Endothelial cell of umbilical vein (primary cell): ENCODE results near the gene SEC11A. TPM values are rescaled to one million over a fixed set of nuclear protein-coding genes. Genes with fewer than 3 reads are reported as not detected.
A peak's percentile ranks its signal among the peaks of the same experiment; 100 is the strongest.

Experiments used
- BruUV-seq: library from RNA; stranded (reverse); fragments of 400-500 nt; replicated peaks from 2 replicates; lab custom pipeline; 2021; lab: Mats Ljungman, UMichigan
- CTCF ChIA-PET: fragments of 300-600, 350-600 bp; sonication (Branson Sonifier 250); formaldehyde crosslinking; loops from one replicate; lab custom pipeline; 2021; ENCODE audit warnings: antibody characterized with exemption, inconsistent platforms; lab: Charles Lee
- POLR2A ChIA-PET: fragments of 300-600, 350-600 bp; sonication (Branson Sonifier 250); formaldehyde crosslinking; loops from one replicate; lab custom pipeline; 2021; ENCODE audit warnings: antibody characterized with exemption, inconsistent platforms; lab: Charles Lee
- DNase-seq: peaks from one replicate; pipeline ENCODE4 v3.0.0-alpha.2; 2011; ENCODE audit warnings: low read depth, low spot score
- FAIRE-seq: peaks from 2 replicates; lab custom pipeline; 2011; peaks lifted over from hg19 to GRCh38; lab: Jason Lieb, UNC
- H2AFZ ChIP-seq: 2 replicates; pipeline ENCODE4 v1.6.0; 2012; ENCODE audit warnings: low read depth, low read length, control low read depth, inconsistent platforms
- H3K27ac ChIP-seq: 2 replicates; pipeline ENCODE4 v1.5.1; 2011; ENCODE audit warnings: low read depth, mild to moderate bottlenecking, control low read depth, low read length, moderate library complexity; ENCODE audit not compliant: insufficient read depth
- H3K27me3 ChIP-seq, 2 experiments: 2 replicates each; pipeline versions ENCODE4 v1.6.0 to v1.6.1; 2011; ENCODE audit warnings: low read length in 2 of 2, mixed read lengths in 1 of 2; ENCODE audit not compliant: control insufficient read depth in 2 of 2, insufficient read depth in 2 of 2
- H3K36me3 ChIP-seq, 2 experiments: 2 replicates in 1 of 2; 3 replicates in 1 of 2; pipeline ENCODE4 v1.5.1; 2011; ENCODE audit warnings: low read length in 2 of 2, mild to moderate bottlenecking in 1 of 2, moderate library complexity in 1 of 2; ENCODE audit not compliant: control insufficient read depth in 2 of 2, insufficient read depth in 2 of 2; ENCODE audit errors: extremely low read depth in 1 of 2
- H3K4me1 ChIP-seq: 3 replicates; pipeline ENCODE4 v1.5.1; 2011; ENCODE audit warnings: mild to moderate bottlenecking, low read length; ENCODE audit not compliant: control insufficient read depth, insufficient read depth; ENCODE audit errors: extremely low read depth
- H3K4me2 ChIP-seq: 2 replicates; pipeline ENCODE4 v1.6.1; 2011; ENCODE audit warnings: low read length, control low read depth, mixed read lengths; ENCODE audit not compliant: insufficient read depth
- H3K4me3 ChIP-seq, 3 experiments: fragments of 200-600 bp in 1 of 3; sonication (generic), shearing (Covaris generic) in 1 of 3; replicated peaks in 1 of 3; 2 replicates each; pipeline ENCODE4 v1.5.1; 2011 to 2016; ENCODE audit warnings: control low read depth in 3 of 3, low read length in 3 of 3, mild to moderate bottlenecking in 2 of 3, inconsistent platforms in 1 of 3, low read depth in 1 of 3, moderate library complexity in 1 of 3; ENCODE audit not compliant: insufficient read depth in 1 of 3
- H3K79me2 ChIP-seq: 2 replicates; pipeline ENCODE4 v1.6.0; 2012; ENCODE audit warnings: low read length, inconsistent platforms; ENCODE audit not compliant: control insufficient read depth, insufficient read depth
- H3K9ac ChIP-seq: replicated peaks from 2 replicates; pipeline ENCODE3; 2011; ENCODE audit warnings: low read length, control low read depth; ENCODE audit not compliant: insufficient read depth; ENCODE audit errors: extremely low read depth
- H3K9me1 ChIP-seq: replicated peaks from 3 replicates; pipeline ENCODE4 v1.6.0; 2011; ENCODE audit warnings: mild to moderate bottlenecking, low read length; ENCODE audit not compliant: control insufficient read depth, insufficient read depth; ENCODE audit errors: extremely low read depth
- H3K9me3 ChIP-seq: replicated peaks from 2 replicates; pipeline ENCODE4 v1.5.1; 2012; ENCODE audit warnings: low read length, inconsistent platforms; ENCODE audit not compliant: control insufficient read depth, insufficient read depth
- H4K20me1 ChIP-seq: replicated peaks from 2 replicates; pipeline ENCODE3; 2011; ENCODE audit warnings: mild to moderate bottlenecking, low read length; ENCODE audit not compliant: control insufficient read depth, insufficient read depth; ENCODE audit errors: extremely low read depth
- CTCF ChIP-seq, 2 donors: IDR thresholded peaks; 1 replicate in 1 of 2; 2 replicates in 1 of 2; pipeline ENCODE4 v1.5.1; 2011; ENCODE audit warnings: low read length in 2 of 2, mild to moderate bottlenecking in 2 of 2, moderate library complexity in 2 of 2, control low read depth in 1 of 2, inconsistent platforms in 1 of 2, low read depth in 1 of 2; ENCODE audit not compliant: insufficient read depth in 1 of 2; ENCODE audit errors: extremely low read depth in 1 of 2
- EZH2 ChIP-seq: IDR thresholded peaks from 2 replicates; pipeline ENCODE4 v1.6.1; 2012; ENCODE audit warnings: borderline replicate concordance, low read depth, mild to moderate bottlenecking, moderate library complexity, low read length, inconsistent platforms; ENCODE audit not compliant: severe bottlenecking
- FOS ChIP-seq: IDR thresholded peaks from 2 replicates; pipeline ENCODE4 v1.6.1; 2011; ENCODE audit warnings: mild to moderate bottlenecking, low read length, moderate library complexity, borderline replicate concordance; ENCODE audit not compliant: insufficient read depth
- GATA2 ChIP-seq: IDR thresholded peaks from 2 replicates; pipeline ENCODE4 v1.7.0; 2011; ENCODE audit warnings: low read depth, mild to moderate bottlenecking, moderate library complexity, mixed read lengths, low read length; ENCODE audit not compliant: insufficient read length, insufficient read depth
- JUN ChIP-seq: IDR thresholded peaks from 2 replicates; pipeline ENCODE4 v1.6.1; 2011; ENCODE audit warnings: borderline replicate concordance, low read depth; ENCODE audit not compliant: insufficient read length, insufficient read depth
- MAX ChIP-seq: IDR thresholded peaks from 2 replicates; pipeline ENCODE4 v1.6.1; 2011; ENCODE audit not compliant: insufficient read depth, insufficient read length
- MYC ChIP-seq: IDR thresholded peaks from one replicate; pipeline ENCODE4 v1.6.1; 2011; ENCODE audit warnings: mild to moderate bottlenecking, low read depth, low read length
- POLR2A ChIP-seq: IDR thresholded peaks from 2 replicates; pipeline ENCODE4 v1.6.1; 2012; ENCODE audit warnings: low read depth, mild to moderate bottlenecking, control low read depth, low read length
- POLR2AphosphoS5 ChIP-seq: IDR thresholded peaks from 2 replicates; pipeline ENCODE4 v1.6.1; 2012; ENCODE audit warnings: low read depth, mild to moderate bottlenecking, control low read depth, low read length, moderate library complexity; ENCODE audit not compliant: insufficient read depth
- dilution Hi-C: fragments of 300-500 bp; cut with MboI; formaldehyde crosslinking; loops from one replicate; pipeline ENCODE4 v1.15.0; 2019; ENCODE audit warnings: low sequenced_read_pairs; ENCODE audit not compliant: extremely low pct_ligation_motif_present
- intact Hi-C: fragments of 100-400 bp; cut with micrococcal nuclease; formaldehyde crosslinking; loops from one replicate; pipeline ENCODE4 v1.10.0; 2022
- polyA plus RNA-seq, 4 experiments: library from polyadenylated mRNA; depleted of rRNA in 3 of 4; stranded (reverse) in 3 of 4; unstranded in 1 of 4; fragments of >200 nt; gene quantifications; 2 replicates each; pipeline versions ENCODE4 v1.2.1 to v1.2.3, GENCODE V29; 2011 to 2012; ENCODE audit warnings: missing spikeins in 1 of 4
- total RNA-seq: library from RNA; stranded (reverse); gene quantifications from 2 replicates; pipeline ENCODE4 v1.2.3, GENCODE V29; 2021

SEC11A gene
- total and polyA plus RNA-seq, 2 donors (not counting 3 experiments of a cell fraction or from before 2014, with no cell fraction given), result 189 to 204 TPM

DNA sequence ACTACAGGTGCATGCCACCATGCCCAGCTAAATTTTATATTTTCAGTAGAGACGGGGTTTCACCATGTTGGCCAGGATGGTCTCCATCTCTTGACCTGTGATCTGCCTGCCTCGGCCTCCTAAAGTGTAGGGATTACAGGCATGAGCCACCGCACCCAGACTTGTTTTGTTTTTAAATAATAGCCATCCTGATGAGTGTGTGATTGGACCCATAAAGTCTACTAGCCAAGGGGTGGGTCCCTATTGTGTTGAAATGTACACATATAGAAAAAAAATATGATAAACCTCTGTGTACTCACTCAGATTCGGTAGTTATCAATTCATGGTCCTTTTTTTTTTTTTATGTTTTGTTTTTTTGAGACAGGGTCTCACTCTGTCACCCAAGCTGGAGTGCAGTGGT, 49.7 kb upstream of the SEC11A start:
- Histone ChIP-seq H3K9me1 (no peaks in the 10 kb centered on the region), H3K27ac (no peak overlapping the region), H3K9me3 (no peaks in the 10 kb centered on the region), H3K4me1 (peaks cover 22% of the 10 kb centered on the region), H3K4me2 (no peak overlapping the region), H3K9ac (no peak overlapping the region), H4K20me1 (peaks cover 10% of the 10 kb centered on the region), H3K79me2 (peaks cover 69% of the 10 kb centered on the region), H3K36me3 (peaks cover 0 to 4% of the 10 kb centered on the region in 2 experiments), H3K4me3 (no peak overlapping the region), H2AFZ (no peak overlapping the region), H3K27me3 (no peaks in the 10 kb centered on the region)
- FAIRE-seq (no peak), DNase-seq (no peak)
- POLR2A ChIA-PET, result no interaction called here
- CTCF ChIA-PET, result interaction anchor here (0.6 kb wide), 1 partner anchor 19 kb away, joined by 3 read pairs; no protein-coding TSS in a partner anchor
- dilution Hi-C loops, result no loop called here
- no TSS peak for BruUV-seq
- no peak for TF ChIP-seq JUN
- intact Hi-C loops, result loop anchor here (2.0 kb wide), 1 partner anchor 17 kb away; the partner anchor contains the start of gene ZNF592

DNA sequence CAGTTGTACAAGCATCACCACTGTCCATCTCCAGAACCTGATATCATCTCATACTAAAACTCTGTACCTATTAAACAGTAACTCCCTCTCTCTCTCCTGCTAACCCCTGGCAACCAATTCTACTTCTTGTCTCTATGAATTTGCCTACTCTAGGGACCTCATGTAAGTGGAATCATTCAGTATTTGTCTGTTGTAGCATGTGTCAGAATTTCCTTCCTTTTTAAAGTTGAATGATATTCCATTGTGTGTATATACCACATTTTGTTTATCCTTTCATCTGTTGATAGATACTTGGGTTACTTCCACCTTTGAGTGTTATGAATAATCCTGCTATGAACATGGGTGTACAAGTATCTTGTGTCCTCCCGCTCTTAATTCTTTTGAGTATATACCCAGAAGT, 49.0 kb upstream of the SEC11A start:
- H3K79me2 ChIP-seq, result peaks cover 70% of the 10 kb centered on the region
- H4K20me1 ChIP-seq, result peaks cover 10% of the 10 kb centered on the region
- no peak overlapping the region for H3K4me3 ChIP-seq
- ChIA-PET CTCF (interaction anchor here (1.2 kb wide), 1 partner anchor 9 kb away, joined by 4 read pairs; no protein-coding TSS in a partner anchor), POLR2A (interaction anchor here (0.6 kb wide), 1 partner anchor 274 kb away, joined by 4 read pairs; no protein-coding TSS in a partner anchor)
- TF ChIP-seq CTCF (IDR thresholded peaks at IDR 0.05; ENCODE audit: extremely low read depth in 1 of 2, insufficient read depth in 1 of 2, low read depth in 1 of 2, low read length in 2 of 2), result no peak
- TF ChIP-seq GATA2, result no peak
- peak; percentile 20 for TF ChIP-seq FOS
- TF ChIP-seq MYC, result no peak
- TF ChIP-seq MAX, result no peak
- TF ChIP-seq POLR2AphosphoS5, result no peak
- no peak for TF ChIP-seq EZH2
- TF ChIP-seq JUN, result peak; percentile 59
- no peak for TF ChIP-seq POLR2A
- no peak overlapping the region for H3K4me2 ChIP-seq
- FAIRE-seq, result peak; percentile 94
- dilution Hi-C loops, result no loop called here
- intact Hi-C loops, result loop anchor here (2.0 kb wide), 1 partner anchor 16 kb away; the partner anchor contains the start of gene ZNF592
- peak overlapping the region; percentile 58 for H3K27ac ChIP-seq
- H3K4me1 ChIP-seq, result peaks cover 22% of the 10 kb centered on the region
- H3K27me3 ChIP-seq, result no peaks in the 10 kb centered on the region
- no TSS peak for BruUV-seq
- H2AFZ ChIP-seq, result no peak overlapping the region
- H3K9me3 ChIP-seq, result no peaks in the 10 kb centered on the region
- peaks cover 0 to 4% of the 10 kb centered on the region in 2 experiments for H3K36me3 ChIP-seq
- no peaks in the 10 kb centered on the region for H3K9me1 ChIP-seq
- DNase-seq, result peak; percentile 78
- no peak overlapping the region for H3K9ac ChIP-seq
